Effector CD8-positive, alpha-beta T cell (primary cell): ENCODE measurements around the gene FSTL3.
"Not testable (repeated sequence)": the region's sequence is repeated elsewhere in the genome, so short reads cannot be mapped to it uniquely, and the experiment has no call there.

ENCODE experiments used
- DNase-seq: peaks from one replicate; lab custom pipeline; 2025; lab: John Stamatoyannopoulos, UW

Gene FSTL3

DNA sequence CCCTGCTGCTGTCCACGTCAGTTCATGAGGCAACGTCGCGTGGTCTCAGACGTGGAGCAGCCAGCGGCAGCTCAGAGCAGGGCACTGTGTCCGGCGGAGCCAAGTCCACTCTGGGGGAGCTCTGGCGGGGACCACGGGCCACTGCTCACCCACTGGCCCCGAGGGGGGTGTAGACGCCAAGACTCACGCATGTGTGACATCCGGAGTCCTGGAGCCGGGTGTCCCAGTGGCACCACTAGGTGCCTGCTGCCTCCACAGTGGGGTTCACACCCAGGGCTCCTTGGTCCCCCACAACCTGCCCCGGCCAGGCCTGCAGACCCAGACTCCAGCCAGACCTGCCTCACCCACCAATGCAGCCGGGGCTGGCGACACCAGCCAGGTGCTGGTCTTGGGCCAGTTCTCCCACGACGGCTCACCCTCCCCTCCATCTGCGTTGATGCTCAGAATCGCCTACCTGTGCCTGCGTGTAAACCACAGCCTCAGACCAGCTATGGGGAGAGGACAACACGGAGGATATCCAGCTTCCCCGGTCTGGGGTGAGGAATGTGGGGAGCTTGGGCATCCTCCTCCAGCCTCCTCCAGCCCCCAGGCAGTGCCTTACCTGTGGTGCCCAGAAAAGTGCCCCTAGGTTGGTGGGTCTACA lies 6.6 kb downstream of the FSTL3 start:
- no peak for DNase-seq

DNA sequence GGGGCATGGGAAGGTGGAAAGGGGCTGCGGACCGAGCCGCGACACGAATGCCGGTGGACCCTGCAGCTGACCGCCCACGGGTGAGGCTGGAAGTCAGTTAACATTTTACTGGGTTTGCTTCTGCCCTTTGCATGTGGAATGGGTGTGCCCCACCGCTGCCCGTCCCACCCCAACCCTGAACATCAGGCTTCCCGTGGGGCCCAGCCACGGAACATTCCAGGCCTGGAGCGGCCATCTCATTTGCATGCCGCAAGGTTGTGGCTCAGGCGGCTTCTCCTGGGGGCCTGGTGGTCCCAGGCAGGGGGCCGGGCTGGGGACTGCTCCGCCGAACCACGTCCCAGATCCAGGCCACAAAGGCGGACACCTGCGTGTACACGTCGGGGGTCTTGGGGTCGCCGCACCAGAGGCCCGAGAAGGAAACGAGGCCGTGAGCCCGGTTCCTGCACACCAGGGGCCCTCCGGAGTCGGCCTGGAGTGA lies 9.3 kb downstream of the FSTL3 start:
- DNase-seq = no peak

DNA sequence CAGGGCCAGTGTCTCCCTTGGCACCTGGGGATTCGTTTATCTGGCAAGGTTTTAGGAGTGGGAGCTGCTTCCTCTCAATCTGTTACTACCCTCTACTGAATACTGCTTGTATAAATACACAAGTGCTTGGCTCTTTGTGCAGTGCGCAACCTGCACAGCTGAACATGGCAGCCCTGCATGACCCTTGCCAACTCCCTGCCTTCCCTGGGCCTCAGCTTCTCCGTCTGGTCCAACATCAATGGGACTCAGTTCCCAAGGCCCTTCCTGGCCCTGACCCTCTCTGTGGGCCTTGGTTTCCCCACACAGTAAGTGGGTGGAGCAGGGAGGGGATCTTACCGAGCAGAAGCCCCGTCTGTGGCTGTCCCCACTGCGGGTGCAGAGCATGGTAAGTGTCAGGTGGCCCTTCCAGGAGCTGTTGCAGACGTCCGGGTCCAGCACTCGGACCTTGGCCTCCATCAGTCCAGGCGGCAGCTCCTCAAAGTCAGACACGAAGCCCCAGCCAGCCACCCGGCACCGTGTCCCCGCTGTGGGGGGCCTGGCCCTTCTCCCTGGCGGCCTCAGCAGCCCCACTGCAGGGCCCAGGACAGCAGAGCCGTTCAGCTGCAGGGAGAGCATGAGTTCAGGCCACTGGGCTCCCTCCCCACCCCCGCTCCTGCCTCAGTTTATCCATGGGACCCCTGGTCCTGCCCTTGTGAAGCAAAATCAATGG lies 10.6 kb downstream of the FSTL3 start:
- no peak for DNase-seq

DNA sequence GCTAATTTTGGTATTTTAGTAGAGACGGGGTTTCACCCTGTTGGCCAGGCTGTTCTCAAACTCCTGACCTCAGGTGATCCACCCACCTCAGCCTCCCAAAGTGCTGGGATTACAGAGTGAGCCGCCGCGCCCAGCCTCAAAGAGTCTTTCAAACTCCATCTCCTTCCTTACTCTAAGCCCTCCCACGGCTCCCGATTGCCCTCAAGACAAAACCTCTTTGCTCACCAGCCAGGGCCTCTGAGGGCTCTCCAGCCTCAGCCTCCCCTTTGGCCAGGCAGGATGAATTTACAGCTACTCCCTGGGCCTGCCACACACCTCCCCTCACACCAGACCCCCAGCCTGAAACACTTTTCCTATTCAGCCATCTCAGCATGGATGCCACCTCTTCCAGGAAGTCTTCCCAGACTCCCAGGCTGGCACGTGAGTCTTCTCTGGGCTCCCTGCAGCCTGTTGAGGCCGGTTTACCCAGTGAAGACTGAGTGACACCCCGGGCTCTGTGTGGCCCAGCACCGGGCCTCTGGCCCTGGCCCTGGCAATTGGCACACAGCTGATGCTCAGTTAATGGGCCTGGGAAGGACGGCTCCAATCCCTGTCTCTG lies 11.5 kb downstream of the FSTL3 start:
- no peak for DNase-seq

DNA sequence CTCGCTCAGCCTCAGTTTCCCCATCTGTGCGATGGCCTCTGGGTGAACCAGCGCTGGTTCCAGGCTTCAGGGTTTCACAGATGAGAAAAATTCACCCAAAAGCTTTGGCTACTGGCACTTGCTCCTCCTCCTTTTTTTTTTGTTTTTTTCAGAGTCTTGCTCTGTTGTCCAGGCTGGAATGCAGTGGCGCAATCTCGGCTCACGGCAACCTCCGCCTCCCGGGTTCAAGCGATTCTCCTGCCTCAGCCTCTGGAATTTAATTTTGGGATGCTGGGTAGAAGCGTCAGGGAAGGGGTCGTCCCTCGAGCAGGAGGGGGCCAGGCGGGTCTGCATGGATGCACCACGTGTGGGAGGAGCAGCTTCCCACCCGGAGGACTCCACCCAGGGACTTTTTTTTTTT lies 12.0 kb downstream of the FSTL3 start:
- DNase-seq = no peak

DNA sequence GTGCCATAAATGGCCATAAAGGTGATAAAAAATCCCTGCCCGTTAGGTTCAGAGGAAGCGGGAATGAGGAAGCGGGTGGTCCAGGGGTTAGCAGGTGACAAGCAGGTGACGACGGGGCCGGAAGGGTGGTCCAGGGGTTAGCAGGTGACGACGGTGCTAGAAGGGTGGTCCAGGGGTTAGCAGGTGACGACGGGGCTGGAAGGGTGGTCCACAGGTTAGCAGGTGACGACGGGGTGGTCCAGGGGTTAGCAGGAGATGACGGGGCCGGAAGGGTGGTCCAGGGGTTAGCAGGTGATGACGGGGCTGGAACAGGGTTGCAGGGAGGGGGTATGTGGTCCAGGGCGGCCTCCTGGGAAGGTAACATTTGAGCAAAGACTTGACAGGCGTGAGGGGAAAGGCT lies 12.8 kb downstream of the FSTL3 start:
- no peak for DNase-seq

DNA sequence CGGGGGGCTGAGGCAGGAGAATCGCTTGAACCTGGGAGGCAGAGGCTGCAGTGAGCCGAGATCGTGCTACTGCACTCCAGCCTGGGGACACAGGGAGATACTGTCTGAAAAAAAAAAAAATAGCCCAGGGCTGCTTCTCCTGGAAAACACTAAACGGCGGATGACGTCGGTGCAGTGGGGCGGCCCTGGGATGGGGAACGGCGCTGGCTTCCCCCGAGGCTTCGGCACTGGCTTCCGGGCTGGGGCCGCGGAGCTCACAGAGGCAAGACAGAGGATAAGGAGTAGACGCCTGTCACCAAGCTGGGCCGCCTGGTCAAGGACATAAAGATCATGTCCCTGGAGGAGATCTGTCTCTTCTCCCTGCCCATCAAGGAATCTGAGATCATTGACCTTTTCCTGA lies 14.0 kb downstream of the FSTL3 start:
- no peak for DNase-seq

DNA sequence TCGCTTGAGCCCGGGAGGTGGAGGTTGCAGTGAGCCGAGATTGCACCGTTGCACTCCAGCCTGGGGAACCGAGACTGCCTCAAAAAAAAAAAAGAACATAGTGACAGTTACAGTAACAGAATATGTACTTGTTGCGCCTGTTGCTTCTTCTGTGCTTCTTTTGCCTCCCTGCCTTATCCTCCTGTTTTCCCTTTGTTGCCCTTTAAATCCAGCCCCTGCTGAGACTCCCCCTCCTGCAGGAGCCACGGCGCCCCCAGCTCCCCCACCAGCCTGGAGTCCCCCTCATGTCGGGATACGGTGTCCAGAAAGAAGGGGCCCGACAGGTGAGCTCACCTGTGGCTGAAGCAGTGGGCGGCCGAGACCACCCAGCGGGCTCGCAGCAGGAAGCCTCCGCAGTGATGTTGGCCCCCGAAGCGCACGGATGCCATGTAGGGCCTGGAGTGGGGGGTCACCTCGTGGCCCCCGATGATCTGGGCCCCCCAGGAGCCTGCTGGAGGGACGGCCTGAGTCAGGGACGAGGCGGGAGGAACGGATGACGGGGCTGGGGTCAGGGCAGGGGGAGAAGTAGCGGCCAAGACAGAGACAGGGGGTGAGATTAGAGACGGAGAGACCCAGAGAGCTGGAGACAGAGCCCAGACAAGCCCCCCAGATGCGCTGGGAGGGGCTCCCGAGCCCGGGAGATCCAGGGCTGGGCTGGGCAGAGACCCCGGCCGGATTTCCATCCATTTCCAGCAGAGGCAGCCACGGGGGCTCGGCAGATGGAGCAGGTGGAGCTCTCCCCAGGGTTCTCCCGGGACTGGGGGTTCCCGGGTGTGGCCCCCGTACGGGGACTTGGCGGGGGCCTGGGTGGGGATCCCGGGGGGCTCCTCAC lies 18.5 kb downstream of the FSTL3 start:
- DNase-seq = no peak

DNA sequence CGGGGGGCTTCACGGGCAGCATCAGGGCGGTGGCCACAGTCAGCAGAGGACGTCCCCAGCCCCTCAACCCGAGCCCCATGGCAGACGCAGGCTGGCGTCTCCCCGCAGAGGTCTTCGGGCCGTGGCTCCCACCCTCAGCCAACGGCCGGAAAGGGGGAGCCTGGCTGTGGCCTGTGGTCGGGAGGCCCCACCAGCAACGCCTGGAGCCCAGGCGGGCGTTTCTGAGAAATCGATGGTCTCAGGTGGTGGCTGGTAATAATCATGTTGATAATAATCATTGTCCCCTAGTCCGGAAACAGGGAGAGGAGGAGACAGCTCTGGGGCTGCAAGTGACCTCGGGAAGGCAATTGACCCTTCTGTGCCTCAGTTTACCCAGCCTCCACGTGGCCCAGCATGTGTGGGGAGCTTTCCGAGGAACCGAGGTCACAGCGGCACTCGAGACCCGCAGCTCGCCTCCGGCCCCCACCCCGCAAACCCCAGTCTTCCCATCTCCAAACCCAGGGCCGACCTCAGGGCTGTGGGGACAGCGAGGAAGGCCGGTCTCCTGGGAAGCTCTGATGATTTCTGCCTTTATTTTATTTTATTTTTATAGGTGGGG lies 19.3 kb downstream of the FSTL3 start, which contains the start of gene PRSS57:
Gene PRSS57, minus strand, starts transcription at position 101 of the 598 bp plus-strand sequence. Its CDS starts 22 bp downstream, at position 79.
- no peak for DNase-seq

DNA sequence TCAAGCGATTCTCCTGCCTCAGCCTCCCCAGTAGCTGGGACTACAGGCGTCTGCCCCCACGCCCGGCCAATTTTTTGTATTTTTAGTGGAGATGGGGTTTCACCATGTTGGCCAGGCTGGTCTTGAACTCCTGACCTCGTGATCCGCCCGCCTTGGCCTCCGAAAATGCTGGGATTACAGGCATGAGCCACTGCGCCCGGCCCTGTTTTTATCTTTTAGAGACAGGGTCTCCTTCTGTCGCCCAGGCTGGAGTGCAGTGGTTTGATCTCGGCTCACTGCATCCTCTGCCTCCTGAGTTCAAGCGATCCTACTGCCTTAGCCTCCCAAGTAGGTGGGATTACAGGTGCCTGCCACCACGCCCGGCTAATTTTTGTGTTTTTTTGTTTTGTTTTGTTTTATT lies 22.3 kb downstream of the FSTL3 start:
- not testable (repeated sequence) for DNase-seq

DNA sequence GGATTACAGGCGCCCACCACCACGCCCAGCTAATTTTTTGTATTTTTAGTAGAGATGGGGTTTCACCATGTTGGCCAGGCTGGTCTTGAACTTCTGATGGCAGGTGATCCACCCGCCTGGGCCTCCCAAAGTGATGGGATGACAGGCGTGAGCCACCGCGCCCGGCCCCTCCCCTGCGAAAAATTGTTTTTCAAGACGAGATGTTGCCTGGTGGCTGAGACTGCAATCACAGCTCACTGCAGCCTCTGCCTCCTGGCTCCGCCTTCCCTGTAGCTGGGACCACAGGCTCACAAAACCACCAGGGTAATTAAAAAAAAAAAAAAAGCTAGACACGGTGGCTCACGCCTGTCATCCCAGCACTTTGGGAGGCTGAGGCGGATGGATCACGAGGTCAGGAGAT lies 23.7 kb downstream of the FSTL3 start:
- not testable (repeated sequence) for DNase-seq

DNA sequence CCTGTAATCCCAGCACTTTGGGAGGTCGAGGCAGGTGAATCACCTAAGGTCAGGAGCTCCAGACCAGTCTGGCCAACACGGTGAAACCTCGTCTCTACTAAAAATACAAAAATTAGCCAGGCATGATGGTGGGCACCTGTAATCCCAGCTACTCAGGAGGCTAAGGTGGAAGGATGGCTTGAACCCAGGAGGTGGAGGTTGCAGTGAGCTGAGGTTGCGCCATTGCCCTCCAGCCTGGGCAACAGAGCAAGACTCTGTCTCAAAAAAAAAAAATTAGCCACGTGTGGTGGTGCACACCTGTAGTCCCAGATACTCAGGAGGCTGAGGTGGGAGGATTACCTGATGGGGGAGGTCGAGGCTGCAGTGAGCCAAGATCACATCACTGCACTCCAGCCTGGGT lies 26.7 kb downstream of the FSTL3 start:
- not testable (repeated sequence) for DNase-seq

DNA sequence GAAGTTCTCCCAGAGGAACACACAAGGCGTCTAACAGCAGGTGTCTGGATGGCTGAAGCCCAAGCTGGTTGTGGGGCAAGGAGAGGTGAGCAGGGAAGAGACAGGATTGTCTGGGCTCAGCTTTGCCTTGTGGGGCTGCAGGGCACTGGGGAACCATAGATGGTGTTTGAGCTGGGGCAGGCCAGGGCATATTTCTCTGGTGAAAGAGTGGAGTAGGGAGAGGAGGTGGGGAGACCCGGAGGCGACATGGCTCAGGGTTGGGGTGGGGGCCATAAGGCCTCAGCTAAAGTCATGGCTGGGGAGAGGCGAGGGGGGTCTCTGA lies 27.1 kb downstream of the FSTL3 start:
- DNase-seq = no peak

DNA sequence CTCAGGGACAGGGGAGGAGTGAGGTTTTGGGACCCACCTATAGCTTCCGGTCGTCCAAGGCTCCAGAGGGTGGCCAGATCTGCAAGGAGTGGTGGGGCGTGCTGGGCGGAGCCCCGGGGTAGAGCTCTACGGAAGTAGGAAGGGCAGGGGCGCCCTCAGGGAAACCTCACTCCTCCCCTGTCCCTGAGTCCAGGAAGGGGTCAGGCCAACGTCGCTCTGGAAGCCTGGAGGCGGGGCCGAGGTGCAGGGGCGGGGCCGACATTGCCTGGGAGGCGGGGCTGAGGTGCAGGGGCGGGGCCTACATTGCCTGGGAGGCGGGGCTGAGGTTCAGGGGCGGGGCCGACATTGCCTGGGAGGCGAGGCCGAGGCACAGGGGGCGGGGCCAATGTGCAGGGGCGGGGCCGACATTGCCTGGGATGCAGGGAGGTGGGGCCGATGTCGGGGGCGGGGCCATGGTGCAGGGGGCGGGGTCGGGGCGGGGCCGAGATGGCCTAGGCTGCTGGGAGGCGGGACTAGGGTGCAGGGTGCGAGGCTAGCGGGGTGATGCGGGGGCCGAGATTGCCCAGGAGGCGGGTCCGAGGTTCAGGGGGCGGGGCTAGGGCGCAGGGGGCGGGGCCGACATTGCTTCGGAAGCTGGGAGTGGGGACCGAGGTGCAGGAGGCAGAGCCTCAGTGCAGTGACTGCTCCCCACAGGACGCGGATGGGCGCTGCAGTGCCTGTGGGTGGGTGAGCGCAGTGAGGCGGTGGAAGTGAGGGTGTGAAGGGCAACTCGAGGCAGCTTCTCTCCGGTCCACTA lies 27.7 kb downstream of the FSTL3 start:
- peak; percentile 62 for DNase-seq

DNA sequence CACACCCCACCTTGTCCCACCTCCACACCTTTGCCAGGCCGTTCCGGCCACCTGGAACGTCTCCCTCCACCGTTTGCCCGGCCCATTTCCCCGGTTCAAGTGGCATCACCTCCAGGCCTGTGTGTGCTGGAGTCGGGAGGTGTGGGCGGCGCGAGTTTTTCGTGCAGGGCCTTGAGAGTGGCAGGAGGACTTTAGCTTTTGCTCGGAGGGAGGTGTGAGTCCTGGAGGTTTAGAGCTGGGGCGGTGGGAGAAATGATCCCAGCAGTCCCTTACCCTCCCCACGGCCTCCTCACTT lies 28.2 kb downstream of the FSTL3 start:
- DNase-seq = no peak

DNA sequence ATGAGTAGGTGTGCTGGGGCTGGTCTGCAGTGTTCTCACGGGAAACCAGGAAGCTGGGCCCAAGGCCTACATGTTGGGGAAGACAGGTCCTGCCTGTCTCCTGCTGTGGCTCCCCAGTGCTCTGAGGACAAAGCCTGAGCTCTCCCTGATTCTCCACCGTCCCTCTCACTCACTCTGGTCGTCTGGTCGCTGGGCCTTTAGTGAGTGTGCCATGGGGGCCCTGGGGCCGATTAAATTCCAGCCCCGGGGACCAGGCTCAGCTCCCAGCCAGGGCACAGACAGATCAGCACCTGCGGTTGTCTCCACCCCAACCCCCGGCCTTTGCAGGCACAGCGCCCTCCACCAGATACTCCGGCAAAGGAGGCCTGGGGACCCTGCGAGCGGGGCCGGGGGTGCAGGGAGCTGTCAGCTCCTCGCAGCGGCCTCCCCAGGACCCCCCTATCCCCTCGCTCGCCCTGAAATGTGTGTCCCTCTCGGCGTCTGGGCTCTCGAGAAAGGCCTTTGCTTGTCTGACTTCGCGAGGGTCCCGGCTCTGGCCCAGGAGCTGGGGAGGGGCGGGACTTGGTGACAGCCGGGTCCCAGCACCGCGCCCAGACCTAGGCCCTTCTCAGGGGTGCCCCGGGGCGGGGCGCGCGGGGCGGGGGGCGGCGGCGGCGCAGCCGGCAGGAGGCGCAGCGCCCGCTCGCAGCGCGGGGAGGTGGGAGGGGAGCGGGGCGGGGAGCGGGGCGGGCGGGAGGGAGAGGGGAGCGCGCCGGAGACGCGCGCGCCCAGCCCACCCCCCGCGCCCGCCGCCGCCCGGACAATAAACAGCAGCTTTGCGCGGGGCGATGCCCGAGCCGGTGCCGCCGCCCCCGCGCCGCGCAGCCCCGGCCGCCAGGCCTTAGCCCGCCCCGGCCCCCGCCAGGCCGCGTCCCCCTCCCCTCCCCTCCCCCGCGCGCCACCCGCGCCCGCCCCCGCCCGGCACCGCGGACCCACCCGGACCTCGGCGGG lies 32.3 kb downstream of the FSTL3 start, which contains the start of gene PALM:
Gene PALM, plus strand, starts transcription at position 782 of the 990 bp plus-strand sequence. CDS start 212 bp downstream, outside the sequence.
- DNase-seq = no peak

DNA sequence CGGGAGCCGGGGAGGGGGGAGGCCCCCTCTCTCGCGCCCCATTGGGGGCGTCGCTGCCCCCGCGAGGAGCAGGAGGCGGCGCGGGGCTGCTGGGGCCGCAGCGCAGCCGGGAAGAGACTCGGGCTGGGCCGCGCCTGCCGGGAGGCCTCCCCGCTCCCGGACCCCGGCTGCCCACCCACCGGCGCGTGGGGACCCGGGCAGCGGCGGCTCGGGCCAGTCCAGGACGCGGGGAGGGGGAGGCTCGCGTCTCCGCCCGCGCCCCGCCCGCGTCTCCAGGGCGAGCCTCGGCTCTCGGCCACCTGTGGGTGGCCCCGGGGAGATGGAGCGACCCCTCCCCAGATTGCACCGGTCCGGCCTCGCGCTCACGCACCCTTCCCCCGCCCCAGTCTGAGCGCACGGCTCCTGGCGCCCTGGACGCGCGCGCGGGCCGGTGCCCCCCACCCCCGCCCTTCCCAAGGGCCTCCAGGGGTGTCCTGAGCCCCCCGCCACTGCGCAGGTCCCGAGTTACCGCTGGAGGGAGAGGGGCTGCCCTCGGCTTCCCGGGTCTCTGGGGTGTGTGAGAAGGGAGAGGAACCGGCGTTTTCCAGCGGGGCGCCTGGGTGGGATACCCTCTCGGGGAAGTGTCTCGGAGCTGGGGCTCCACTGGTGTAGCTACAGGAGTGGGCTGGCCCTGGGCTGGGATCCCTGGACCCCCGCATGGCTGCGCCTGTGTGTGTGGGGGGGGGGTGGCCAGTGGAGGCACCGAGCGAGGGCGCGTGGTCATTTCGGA lies 33.2 kb downstream of the FSTL3 start:
- DNase-seq = no peak

DNA sequence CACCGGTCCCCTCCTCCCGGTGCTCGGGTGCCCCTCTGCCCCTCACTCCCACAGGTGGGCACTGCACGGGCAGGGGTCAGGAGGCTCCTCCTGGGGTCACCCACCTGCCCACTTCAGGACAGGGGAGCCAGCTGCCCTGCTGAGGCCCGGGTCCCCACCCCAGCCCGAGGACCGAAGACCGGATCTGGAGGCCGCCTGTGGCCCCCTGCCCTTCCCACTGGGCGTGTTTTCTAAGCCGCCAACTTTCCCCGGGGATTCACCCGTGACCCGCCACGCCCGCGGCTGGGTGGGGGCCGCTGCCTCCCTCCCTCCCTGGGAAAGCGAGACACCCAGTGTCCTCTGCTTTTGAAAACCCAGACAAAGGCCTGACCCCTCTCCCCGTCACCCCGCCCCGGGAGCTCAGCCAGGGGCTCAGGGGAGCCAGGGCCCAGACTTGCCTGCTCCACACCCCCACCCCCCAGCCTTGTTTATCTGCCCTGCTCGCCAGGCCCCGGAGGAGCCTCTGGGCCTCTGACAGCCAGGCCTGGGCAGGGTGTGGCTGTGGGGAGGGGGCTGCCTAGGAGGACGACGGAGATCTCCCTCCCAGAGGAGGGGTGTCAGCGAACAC lies 33.9 kb downstream of the FSTL3 start:
- DNase-seq = no peak

DNA sequence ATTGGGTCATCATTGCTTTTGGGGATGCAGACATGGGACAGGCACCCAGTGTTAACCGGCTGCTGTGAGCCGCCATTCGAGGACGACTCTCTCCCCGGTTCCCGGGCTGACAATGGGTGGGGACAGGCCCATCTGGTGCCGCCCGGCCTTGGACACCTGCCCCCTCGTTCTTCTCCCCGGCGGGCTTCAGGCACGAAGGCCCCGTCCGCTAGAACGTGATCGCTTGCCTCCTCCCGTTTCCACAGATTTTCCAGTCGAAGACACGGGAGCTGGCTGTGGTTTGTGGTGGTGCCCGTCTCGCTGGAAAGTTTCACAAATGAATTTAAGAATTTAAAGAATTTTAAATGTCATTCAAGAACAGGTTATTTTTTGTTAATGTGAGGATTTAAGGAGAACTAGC lies 34.6 kb downstream of the FSTL3 start:
- no peak for DNase-seq
